HepG2 (cell line): ENCODE measurements around the gene STUM. TPM values are rescaled to one million over a fixed set of nuclear protein-coding genes. Genes with fewer than 3 reads are reported as not detected.

ENCODE experiments used
- ATAC-seq: fragments of 200-7000 bp; cut with Tn5 transposase; 3 replicates; pipeline ENCODE4 v1.9.1; 2020; ENCODE audit warnings: mild to moderate bottlenecking, moderate library complexity
- BruUV-seq: library from RNA; stranded (reverse); fragments of 400-500 nt; replicated peaks from 2 replicates; lab custom pipeline; 2021; lab: Mats Ljungman, UMichigan
- CTCF ChIA-PET: fragments of 300-600 bp; formaldehyde crosslinking; extraction: SDS; loops from one replicate; lab custom pipeline; 2021; ENCODE audit warnings: low total read pairs, inconsistent platforms, low intra/inter-chr PET ratio; lab: Yijun Ruan, JAX
- POLR2A ChIA-PET: fragments of 350-600 bp; sonication (Branson Sonifier 250); formaldehyde crosslinking; loops from one replicate; lab custom pipeline; 2020; ENCODE audit warnings: antibody characterized with exemption, inconsistent platforms; lab: Yijun Ruan, JAX
- DNase-seq: peaks from one replicate; pipeline ENCODE4 v3.0.0-alpha.2; 2015; ENCODE audit warnings: low spot score
- FAIRE-seq: peaks from 3 replicates; lab custom pipeline; 2011; peaks lifted over from hg19 to GRCh38; lab: Jason Lieb, UNC
- H2AFZ ChIP-seq: one replicate; pipeline ENCODE4 v1.6.1; 2011; ENCODE audit warnings: low read length, inconsistent platforms
- H3K27ac ChIP-seq: fragments of 300-600 bp; 3 replicates; pipeline ENCODE4 v1.8.0; 2011; ENCODE audit warnings: mixed run types, mild to moderate bottlenecking, mixed read lengths, low read length, inconsistent platforms; ENCODE audit not compliant: insufficient read depth; ENCODE audit errors: extremely low read length
- H3K27me3 ChIP-seq, 2 experiments: fragments of 200-600 bp in 1 of 2; 2 replicates in 1 of 2; 3 replicates in 1 of 2; pipeline versions ENCODE4 v1.6.0 to v1.8.0; 2011; ENCODE audit warnings: low read length in 2 of 2, mild to moderate bottlenecking in 2 of 2, moderate library complexity in 2 of 2, inconsistent platforms in 1 of 2; ENCODE audit not compliant: insufficient read depth in 2 of 2, control insufficient read depth in 1 of 2
- H3K36me3 ChIP-seq, 2 experiments: fragments of 200-600 bp in 1 of 2; replicated peaks in 1 of 2; 2 replicates in 1 of 2; 3 replicates in 1 of 2; pipeline versions ENCODE4 v1.5.1 to v1.8.0; 2011; ENCODE audit warnings: low read length in 2 of 2, inconsistent platforms in 1 of 2; ENCODE audit not compliant: insufficient read depth in 2 of 2, control insufficient read depth in 1 of 2
- H3K4me1 ChIP-seq: 2 replicates; pipeline ENCODE4 v1.5.1; 2012; ENCODE audit warnings: low read length, inconsistent platforms; ENCODE audit not compliant: insufficient read depth
- H3K4me2 ChIP-seq: 2 replicates; pipeline ENCODE4 v1.6.0; 2011; ENCODE audit warnings: low read depth, low read length, inconsistent platforms
- H3K4me3 ChIP-seq, 3 experiments: fragments of 200-600 bp in 1 of 3; sonication (generic), shearing (Covaris generic) in 1 of 3; replicated peaks in 1 of 3; 2 replicates each; pipeline ENCODE4 v1.5.1; 2011 to 2016; ENCODE audit warnings: low read length in 3 of 3, inconsistent platforms in 2 of 3, low read depth in 2 of 3, mild to moderate bottlenecking in 2 of 3, control low read depth in 1 of 3, mixed read lengths in 1 of 3; ENCODE audit not compliant: insufficient read depth in 1 of 3
- H3K79me2 ChIP-seq: one replicate; pipeline ENCODE4 v1.6.1; 2011; ENCODE audit warnings: low read length, inconsistent platforms; ENCODE audit not compliant: insufficient read depth
- H3K9ac ChIP-seq: 2 replicates; pipeline ENCODE4 v1.6.0; 2011; ENCODE audit warnings: mild to moderate bottlenecking, low read depth, low read length, inconsistent platforms; ENCODE audit not compliant: insufficient read depth
- H3K9me3 ChIP-seq: 2 replicates; pipeline ENCODE4 v1.5.1; 2012; ENCODE audit warnings: mild to moderate bottlenecking, low read length
- H4K20me1 ChIP-seq: 2 replicates; pipeline ENCODE4 v1.6.0; 2011; ENCODE audit warnings: inconsistent platforms, mild to moderate bottlenecking, low read length, moderate library complexity; ENCODE audit not compliant: insufficient read depth
- KIAA2018 ChIP-seq: sonication (generic); formaldehyde crosslinking; IDR thresholded peaks from 2 replicates; pipeline ENCODE4 v1.5.0; 2020; ENCODE audit warnings: mild to moderate bottlenecking, missing genetic modification reagents, borderline replicate concordance
- MAFK ChIP-seq, 2 experiments: IDR thresholded peaks in 1 of 2; conservative IDR thresholded peaks in 1 of 2; 2 replicates each; pipeline ENCODE4 v1.6.1; 2011; ENCODE audit warnings: improper control_type of control experiment in 2 of 2, low read length in 2 of 2
- PAXIP1 ChIP-seq: sonication (generic); formaldehyde crosslinking; conservative IDR thresholded peaks from 2 replicates; pipeline ENCODE4 v1.4.0; 2020; ENCODE audit warnings: mild to moderate bottlenecking, missing genetic modification reagents, moderate library complexity
- RARG ChIP-seq: sonication (generic); formaldehyde crosslinking; IDR thresholded peaks from 2 replicates; pipeline ENCODE4 v1.4.0; 2020; ENCODE audit warnings: low read depth, mild to moderate bottlenecking, missing genetic modification reagents
- ZNF138 ChIP-seq: sonication (generic); formaldehyde crosslinking; IDR thresholded peaks from 2 replicates; pipeline ENCODE4 v1.5.0; 2020; ENCODE audit warnings: mild to moderate bottlenecking, low read depth, missing genetic modification reagents
- ZNF205 ChIP-seq: IDR thresholded peaks from 2 replicates; pipeline ENCODE4 v1.6.1; 2018; ENCODE audit warnings: missing biosample characterization, missing genetic modification reagents
- ZNF446 ChIP-seq: sonication (generic); formaldehyde crosslinking; IDR thresholded peaks from 2 replicates; pipeline ENCODE4 v1.5.0; 2020; ENCODE audit warnings: mild to moderate bottlenecking, missing genetic modification reagents
- ZNF556 ChIP-seq: sonication (generic); formaldehyde crosslinking; IDR thresholded peaks from 2 replicates; pipeline ENCODE4 v1.4.0; 2020; ENCODE audit warnings: mild to moderate bottlenecking, missing genetic modification reagents, borderline replicate concordance
- ZNF746 ChIP-seq: sonication (generic); formaldehyde crosslinking; IDR thresholded peaks from 2 replicates; pipeline ENCODE4 v1.8.0; 2022; ENCODE audit warnings: mild to moderate bottlenecking, missing genetic modification reagents
- WGBS: methylation state at CpG from one replicate; pipeline ENCODE4 v1.1.6; 2017; ENCODE audit warnings: low lambda C conversion rate; 5-methylcytosine and 5-hydroxymethylcytosine counted together
- in situ Hi-C: cut with HindIII; loops from 2 replicates; pipeline ENCODE4 v1.10.0; 2017; ENCODE audit warnings: low pct_unique_long_range_greater_than_20kb; ENCODE audit not compliant: extremely low pct_ligation_motif_present
- intact Hi-C: fragments of 100-400 bp; cut with micrococcal nuclease; formaldehyde crosslinking; loops from one replicate; pipeline ENCODE4 v1.10.0; 2022; ENCODE audit not compliant: unreplicated experiment
- polyA plus RNA-seq, 8 experiments: library from polyadenylated mRNA; depleted of rRNA in 3 of 8; stranded (reverse) in 7 of 8; unstranded in 1 of 8; fragments of >200 nt; fragmentation: Illumina TruSeq in 4 of 8; extraction: Trizol in 4 of 8; gene quantifications; 2 replicates each; pipeline versions ENCODE4 v1.2.1 to v1.2.3, GENCODE V29; 2011 to 2016; ENCODE audit warnings: low read depth in 4 of 8, missing spikeins in 1 of 8, mixed read lengths in 1 of 8; ENCODE audit not compliant: insufficient read depth in 1 of 8
- total RNA-seq, 5 experiments: library from RNA; depleted of rRNA; stranded (reverse); fragments of >200 nt; fragmentation: Illumina TruSeq; extraction: Trizol; gene quantifications; 2 replicates each; pipeline ENCODE4 v1.2.3, GENCODE V29; 2016; ENCODE audit warnings: low read depth in 1 of 5
- TF ChIP-seq, protein P1 (sequence below): IDR thresholded peaks from 2 replicates; pipeline ENCODE4 v1.6.1; 2016; ENCODE audit warnings: missing biosample characterization, missing genetic modification reagents, low read depth

Gene STUM
- total and polyA plus RNA-seq, 2 of the 13 experiments (the other 11 are each of a cell fraction or from before 2014, with no cell fraction given), result not detected

GRCh38 chr1:226603858-226604559 lies 55.4 kb downstream of the STUM start:
- no peak for ATAC-seq
- Histone ChIP-seq H2AFZ (no peak overlapping the region), H3K9me3 (no peaks in the 10 kb centered on the region), H3K79me2 (no peaks in the 10 kb centered on the region), H3K27me3 (peaks cover 4 to 29% of the 10 kb centered on the region in 2 experiments; a peak in 4 of 5 replicates), H4K20me1 (no peaks in the 10 kb centered on the region), H3K4me1 (peaks cover 12% of the 10 kb centered on the region), H3K4me2 (no peak overlapping the region), H3K4me3 (no peak overlapping the region), H3K27ac (no peak overlapping the region), H3K9ac (no peak overlapping the region), H3K36me3 (no peaks in the 10 kb centered on the region)
- no peak for DNase-seq
- 53% methylated on average over 10 of the region's 19 CpGs for WGBS
- BruUV-seq, result no TSS peak
- no peak for FAIRE-seq
- in situ Hi-C loops (loop anchor here (10.0 kb wide), 1 partner anchor 179 kb away; no protein-coding TSS in a partner anchor), intact Hi-C loops (loop anchor here (10.0 kb wide), 1 partner anchor 179 kb away; no protein-coding TSS in a partner anchor)
- ChIA-PET POLR2A (no interaction called here), CTCF (no interaction called here)
- no peak for TF ChIP-seq KIAA2018
- no peak for TF ChIP-seq RARG (CRISPR knock-in tag)
- TF ChIP-seq ZNF746, result no peak
- TF ChIP-seq ZNF138, result no peak
- TF ChIP-seq, protein P1, sequence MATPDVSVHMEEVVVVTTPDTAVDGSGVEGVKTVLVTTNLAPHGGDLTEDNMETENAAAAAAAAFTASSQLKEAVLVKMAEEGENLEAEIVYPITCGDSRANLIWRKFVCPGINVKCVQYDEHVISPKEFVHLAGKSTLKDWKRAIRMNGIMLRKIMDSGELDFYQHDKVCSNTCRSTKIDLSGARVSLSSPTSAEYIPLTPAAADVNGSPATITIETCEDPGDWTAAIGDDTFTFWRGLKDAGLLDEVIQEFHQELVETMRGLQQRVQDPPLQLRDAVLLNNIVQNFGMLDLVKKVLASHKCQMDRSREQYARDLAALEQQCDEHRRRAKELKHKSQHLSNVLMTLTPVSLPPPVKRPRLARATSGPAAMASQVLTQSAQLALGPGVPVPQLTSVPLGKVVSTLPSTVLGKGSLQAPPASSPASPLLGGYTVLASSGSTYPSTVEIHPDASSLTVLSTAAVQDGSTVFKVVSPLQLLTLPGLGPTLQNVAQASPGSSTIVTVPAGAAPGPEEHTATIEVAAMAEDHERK, result no peak
- TF ChIP-seq ZNF556 (CRISPR knock-in tag), result no peak
- TF ChIP-seq ZNF205 (CRISPR knock-in tag), result no peak
- TF ChIP-seq PAXIP1 (CRISPR knock-in tag), result no peak
- TF ChIP-seq ZNF446 (CRISPR knock-in tag), result no peak
- TF ChIP-seq MAFK (conservative IDR thresholded peaks at IDR 0.05 in 1 of 2, IDR thresholded peaks at IDR 0.05 in 1 of 2; ENCODE audit: low read length in 2 of 2), result no peak
